NT2/D1 (cell line): ENCODE measurements around the gene IL4R.

ENCODE experiments used
- SUZ12 ChIP-seq: IDR thresholded peaks from 2 replicates; pipeline ENCODE4 v1.6.1; 2011; ENCODE audit not compliant: insufficient read length, insufficient read depth; ENCODE audit errors: extremely low read depth
- YY1 ChIP-seq: IDR thresholded peaks from 2 replicates; pipeline ENCODE4 v1.6.1; 2011; ENCODE audit not compliant: insufficient read length, insufficient read depth
- ZNF274 ChIP-seq: IDR thresholded peaks from 2 replicates; pipeline ENCODE4 v1.6.1; 2011; ENCODE audit warnings: mild to moderate bottlenecking, low read depth, low read length

DNA sequence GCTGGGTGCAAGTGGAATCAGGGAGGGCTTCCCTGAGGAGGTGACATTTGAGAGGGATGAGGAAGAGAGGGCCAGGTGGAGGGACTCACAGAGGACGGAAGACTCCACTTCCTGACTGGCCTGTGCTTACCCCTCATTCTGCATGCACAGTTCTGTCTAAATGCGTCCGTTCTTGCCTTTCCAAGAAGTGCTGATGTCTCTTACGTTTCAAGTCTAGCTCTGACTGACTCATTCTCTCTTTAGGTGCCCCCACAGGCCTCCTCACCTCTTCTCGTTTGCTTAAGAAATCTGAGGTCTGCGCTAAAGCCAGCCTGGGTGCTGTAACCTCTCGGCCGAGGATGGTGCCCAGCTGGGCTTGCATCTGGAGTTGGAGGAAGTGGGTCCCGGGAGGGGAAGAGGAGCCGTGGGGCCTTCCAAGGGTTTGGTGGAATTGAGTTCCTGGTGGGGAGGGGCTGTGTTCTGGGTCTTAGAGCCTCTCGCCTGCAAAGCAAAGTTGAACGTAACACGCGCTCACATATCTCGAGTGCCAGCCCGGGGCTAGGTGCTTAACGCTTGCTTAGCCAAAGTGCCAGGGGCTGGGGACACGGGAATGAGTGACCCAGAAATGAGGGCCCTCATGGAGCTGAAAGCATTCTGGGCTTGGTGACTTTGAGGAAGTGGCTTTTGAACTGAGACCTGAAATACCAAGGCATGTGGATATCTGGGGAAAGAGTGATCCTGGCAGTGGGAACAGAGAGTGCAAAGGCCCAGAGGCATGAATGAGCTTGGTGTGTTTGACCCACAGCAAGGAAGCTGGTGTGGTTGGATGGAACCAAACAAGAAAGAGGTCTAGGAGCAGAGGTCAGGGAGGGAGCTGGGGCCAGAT is 4.8 kb downstream of the IL4R start:
- TF ChIP-seq ZNF274 (no peak), SUZ12 (no peak), YY1 (no peak)
